Stimulated activated CD4-positive, alpha-beta T cell treated with anti-CD3 and anti-CD28 coated beads, Interleukin-1b, Interleukin-23, amount 100 ng/mL, for 24 hours (primary cell): ENCODE results near the gene PSG5.
"Not testable (repeated sequence)": the region's sequence is repeated elsewhere in the genome, so short reads cannot be mapped to it uniquely, and the experiment has no call there.

ENCODE experiments used
- DNase-seq, 4 experiments: peaks; one replicate each; pipeline ENCODE4 v3.0.0-alpha.2; 2020; ENCODE audit warnings: low read depth in 4 of 4, low spot score in 1 of 4

PSG5 gene

DNA sequence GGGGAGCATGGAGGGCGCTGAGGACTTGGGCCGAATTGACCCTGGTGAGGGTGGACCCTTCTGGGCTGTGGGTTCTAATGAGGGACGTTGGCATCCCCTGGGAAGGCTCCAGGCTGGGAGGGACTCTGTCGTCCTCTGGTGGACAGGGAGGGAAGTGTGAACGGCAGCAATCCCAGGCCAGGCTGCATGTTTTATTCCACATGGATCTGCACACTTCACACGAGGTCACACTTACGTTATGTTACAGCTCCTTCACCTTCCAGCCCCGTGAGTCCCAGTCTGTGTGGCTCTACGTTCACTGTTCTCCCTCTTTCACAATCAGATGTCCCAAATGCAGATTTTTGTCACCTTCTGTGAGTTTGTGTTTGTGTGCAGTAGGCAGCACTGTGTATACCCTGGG lies 1.8 kb upstream of the PSG5 start:
- not testable (repeated sequence) for DNase-seq

GRCh38 chr19:43181869-43182771 lies 4.2 kb downstream of the PSG5 start:
- DNase-seq, result not testable (repeated sequence)

GRCh38 chr19:43179569-43180147 lies 6.7 kb downstream of the PSG5 start:
- not testable (repeated sequence) for DNase-seq

- DNase-seq, result not testable (repeated sequence)
Observed at GRCh38 chr19:43178577-43178976, 7.8 kb downstream of the PSG5 start.

GRCh38 chr19:43165906-43166305 lies 20.4 kb downstream of the PSG5 start:
- DNase-seq, result not testable (repeated sequence)

DNA sequence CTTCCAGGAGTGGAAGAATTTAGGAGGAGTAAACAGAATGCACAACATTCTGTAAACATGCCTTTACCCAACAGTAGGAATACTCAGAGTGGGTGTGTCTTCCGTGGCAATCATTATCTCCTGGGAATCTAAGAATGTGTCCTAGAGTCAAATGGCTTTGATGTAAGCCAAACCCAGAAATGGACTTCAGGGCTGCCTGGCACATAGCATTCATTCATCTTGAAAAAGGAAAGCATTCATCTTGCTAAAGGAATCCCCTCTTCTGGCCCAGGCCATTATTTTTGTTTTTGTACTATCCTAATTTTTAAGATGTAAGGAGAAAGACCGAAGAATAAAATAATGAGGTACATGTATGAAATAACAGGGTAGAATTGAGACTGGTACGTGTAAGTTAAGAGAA lies 23.2 kb downstream of the PSG5 start:
- not testable (repeated sequence) for DNase-seq

DNA sequence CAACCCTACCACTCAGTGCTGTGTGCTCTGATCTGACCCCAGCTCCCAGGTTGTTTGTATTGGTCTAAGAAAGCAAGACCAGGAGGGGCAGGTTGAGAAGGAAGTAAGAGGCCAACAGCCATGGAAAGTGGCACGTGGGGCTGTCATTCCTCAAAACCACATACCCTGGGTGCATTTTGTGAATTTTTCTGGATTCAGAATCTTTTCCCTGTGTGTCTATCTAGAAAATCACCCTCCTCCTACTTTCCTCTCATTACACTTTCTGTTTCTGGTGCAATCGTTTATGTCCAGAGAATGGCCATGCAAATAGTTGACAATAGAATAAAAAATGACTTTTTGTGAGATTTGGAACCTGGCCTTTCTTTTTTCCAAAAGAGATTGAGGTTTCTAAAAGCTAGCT lies 24.1 kb downstream of the PSG5 start:
- DNase-seq, result not testable (repeated sequence)

- no peak for DNase-seq
Observed at GRCh38 chr19:43152214-43152613, 34.1 kb downstream of the PSG5 start.

DNA sequence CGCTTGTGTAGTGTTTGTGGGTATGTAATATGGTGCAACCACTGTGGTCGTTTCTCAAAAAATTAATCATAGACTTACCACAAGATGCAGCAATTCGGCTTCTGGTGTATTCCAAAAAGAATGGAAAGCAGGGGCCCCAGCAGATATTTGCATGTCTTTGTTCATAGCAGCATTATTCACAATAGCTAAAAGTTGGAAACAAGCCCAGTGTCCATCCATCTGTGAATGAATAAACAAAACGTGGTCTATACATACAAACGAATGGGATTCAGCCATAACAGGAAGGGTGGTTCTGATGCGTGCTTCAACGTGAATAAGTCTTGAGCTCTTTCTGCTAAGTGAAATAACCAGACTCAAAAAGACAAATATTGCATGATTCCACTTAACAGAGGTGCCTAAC lies 36.5 kb downstream of the PSG5 start:
- not testable (repeated sequence) for DNase-seq

GRCh38 chr19:43148233-43148632 lies 38.1 kb downstream of the PSG5 start:
- DNase-seq, result no peak

GRCh38 chr19:43141763-43142162 lies 44.6 kb downstream of the PSG5 start:
- DNase-seq, result not testable (repeated sequence)

DNA sequence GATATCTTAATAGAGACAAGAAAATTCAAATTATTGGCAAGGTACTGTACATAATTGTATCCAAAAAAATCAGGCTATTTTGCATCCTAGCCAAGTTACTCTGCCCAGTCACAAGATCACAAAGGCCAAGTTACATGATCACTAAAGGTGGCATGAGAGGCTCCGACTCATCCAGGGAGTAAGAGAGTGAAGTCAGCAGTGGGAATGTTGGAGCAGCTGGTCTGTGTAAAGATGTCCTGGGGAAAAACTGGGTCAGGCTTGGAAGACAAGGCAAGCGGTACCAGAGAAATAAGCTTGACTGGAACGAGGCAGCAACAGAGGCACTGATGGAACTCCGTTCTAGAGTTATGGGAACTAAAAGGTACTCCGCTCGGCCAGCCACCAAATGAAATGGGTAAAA lies 53.6 kb downstream of the PSG5 start:
- no peak for DNase-seq

DNA sequence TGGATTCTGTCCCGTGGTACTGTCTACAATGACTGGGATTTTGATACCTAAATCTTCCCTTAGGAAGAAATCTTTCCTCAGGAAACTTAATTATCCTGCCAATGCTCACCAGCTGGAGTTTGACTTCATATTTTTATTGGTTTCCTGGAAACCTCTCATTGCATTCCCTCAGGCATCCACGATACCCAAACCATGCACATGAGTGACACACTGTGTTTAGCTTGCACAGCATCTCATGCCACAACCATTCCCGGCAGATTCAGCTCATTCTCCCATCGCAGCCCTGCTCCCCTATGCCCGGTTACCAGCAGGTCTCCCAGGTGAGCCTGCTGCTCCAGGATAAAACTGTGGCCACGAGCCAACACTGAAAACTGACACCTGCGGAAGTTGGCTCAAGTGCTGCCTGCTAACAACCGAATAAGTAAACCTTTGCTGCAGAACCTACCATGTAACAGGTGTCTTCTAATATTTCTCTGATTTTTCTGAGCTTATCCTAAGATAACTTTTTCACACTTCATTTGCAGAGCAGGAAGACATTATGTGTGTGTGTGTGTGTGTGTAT lies 55.0 kb downstream of the PSG5 start:
- not testable (repeated sequence) for DNase-seq

- DNase-seq, result not testable (repeated sequence)
Observed at GRCh38 chr19:43129197-43129596, 57.1 kb downstream of the PSG5 start.

DNA sequence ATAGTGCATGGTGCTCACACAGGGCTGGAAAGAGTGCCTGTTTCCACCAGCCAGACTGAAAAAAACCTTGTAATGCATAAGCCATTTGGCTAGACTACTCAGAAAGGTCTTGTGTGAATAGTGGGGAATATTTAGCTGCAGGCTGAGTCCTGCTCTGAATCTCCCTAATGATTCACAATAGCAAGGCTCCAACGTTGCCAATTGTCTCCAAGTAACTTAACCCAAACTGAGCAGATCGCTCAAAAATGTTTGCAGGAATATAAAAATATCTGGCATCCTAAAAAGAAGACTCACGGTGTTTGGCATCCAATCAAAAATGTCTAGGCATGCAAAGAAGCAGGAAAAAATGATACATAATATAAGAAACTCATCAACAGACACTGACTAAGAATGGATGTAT lies 59.0 kb downstream of the PSG5 start:
- not testable (repeated sequence) for DNase-seq

- no peak for DNase-seq
Observed at GRCh38 chr19:43126720-43127119, 59.6 kb downstream of the PSG5 start.

DNA sequence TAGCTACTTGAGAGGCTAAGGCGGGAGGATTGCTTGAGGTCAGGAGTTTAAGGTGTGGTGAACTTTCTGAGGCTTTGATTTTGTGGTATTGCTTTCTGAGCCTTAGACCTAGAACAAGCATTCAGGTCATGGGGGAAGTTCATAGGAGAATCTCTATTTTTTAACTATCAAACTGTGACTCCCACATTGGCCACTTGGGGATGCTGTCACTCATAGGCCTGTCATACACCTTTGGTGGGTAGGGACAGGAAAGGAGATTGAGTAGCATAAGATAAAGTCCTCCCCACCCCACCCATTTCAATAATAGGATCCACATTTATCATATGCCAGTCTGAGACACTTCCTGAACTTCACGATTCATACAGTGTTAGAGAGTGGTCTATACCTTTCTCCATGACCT lies 62.0 kb downstream of the PSG5 start:
- no peak for DNase-seq

GRCh38 chr19:43120433-43121026 lies 65.8 kb downstream of the PSG5 start:
- DNase-seq, result not testable (repeated sequence)

DNA sequence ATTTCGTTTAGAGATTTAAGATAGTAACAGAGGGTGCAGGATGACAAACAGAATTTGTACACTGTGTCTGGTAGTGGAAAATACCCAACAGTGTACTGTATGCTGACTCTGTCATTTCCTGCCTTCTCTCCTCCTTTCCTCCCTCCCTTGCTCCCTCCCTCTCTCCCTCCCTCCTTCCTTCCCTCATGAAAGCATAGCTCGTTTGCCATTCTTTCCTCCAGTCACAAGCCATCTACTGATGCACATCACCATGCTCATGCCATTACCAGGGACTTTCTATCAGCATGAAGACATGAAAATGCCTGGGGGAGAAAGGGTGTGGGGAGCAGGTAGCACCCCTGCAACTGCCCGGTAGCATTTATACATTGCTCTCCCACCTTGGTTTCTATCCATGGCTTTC lies 66.8 kb downstream of the PSG5 start:
- not testable (repeated sequence) for DNase-seq
